ENCODE results near the gene TRMT11.
"Not testable (repeated sequence)": the region's sequence is repeated elsewhere in the genome, so short reads cannot be mapped to it uniquely, and the experiment has no call there.

Gene TRMT11

GRCh38 chr6:125986301-125987025, at the start of gene TRMT11:
TSS of gene TRMT11 (plus strand) at chr6:125986540. CDS start at chr6:125986551, 11 bp downstream.
- DNase-seq: peak; percentile 88 to 92

GRCh38 chr6:125939026-125939425, 47.3 kb upstream of the TRMT11 start:
- DNase-seq: no peak

- no peak for DNase-seq
Observed at GRCh38 chr6:125939791-125940190, 46.5 kb upstream of the TRMT11 start.

GRCh38 chr6:125940247-125941041, 45.9 kb upstream of the TRMT11 start:
- no peak for DNase-seq

- no peak for DNase-seq
Observed at GRCh38 chr6:125942672-125943527, 43.4 kb upstream of the TRMT11 start.

GRCh38 chr6:125943528-125944433, 42.6 kb upstream of the TRMT11 start:
- no peak for DNase-seq

GRCh38 chr6:125944434-125944816, 41.9 kb upstream of the TRMT11 start:
- DNase-seq: peak; percentile 94 to 95

- DNase-seq: no peak
Observed at GRCh38 chr6:125944896-125945295, 41.4 kb upstream of the TRMT11 start.

GRCh38 chr6:125945378-125946141, 40.8 kb upstream of the TRMT11 start:
- peak; percentile 24 to 31 for DNase-seq

- no peak for DNase-seq
Observed at GRCh38 chr6:125947615-125948014, 38.7 kb upstream of the TRMT11 start.

GRCh38 chr6:125948455-125948854, 37.9 kb upstream of the TRMT11 start:
- no peak for DNase-seq

- no peak for DNase-seq
Observed at GRCh38 chr6:125949069-125949468, 37.3 kb upstream of the TRMT11 start.

GRCh38 chr6:125950293-125950692, 36.0 kb upstream of the TRMT11 start:
- DNase-seq: no peak

GRCh38 chr6:125950716-125951115, 35.6 kb upstream of the TRMT11 start:
- DNase-seq: not testable (repeated sequence)

- DNase-seq: no peak
Observed at GRCh38 chr6:125951323-125951722, 35.0 kb upstream of the TRMT11 start.

- peak; percentile 63 to 74 for DNase-seq
Observed at GRCh38 chr6:125952764-125953501, 33.4 kb upstream of the TRMT11 start.

- peak in 1 of 2 experiments; percentile 24 for DNase-seq
Observed at GRCh38 chr6:125953502-125953875, 32.9 kb upstream of the TRMT11 start.

GRCh38 chr6:125954735-125955339, 31.5 kb upstream of the TRMT11 start:
- DNase-seq: no peak

GRCh38 chr6:125955973-125956372, 30.4 kb upstream of the TRMT11 start:
- no peak for DNase-seq

Measured in AML-193 (cell line).